Muscle of arm (tissue), 12 donors: Measurements from ENCODE around the gene CYB5D1. TPM values are rescaled to one million over a fixed set of nuclear protein-coding genes. Genes with fewer than 3 reads are reported as not detected.
A peak's percentile ranks its signal among the peaks of the same experiment; 100 is the strongest.

Experiments used
- DNase-seq: peaks from one replicate; pipeline ENCODE4 v3.0.0-alpha.2; 2013
- polyA plus RNA-seq, 12 donors: library from polyadenylated mRNA; unstranded; fragments of 120-200 nt; gene quantifications; one replicate each; pipeline ENCODE4 v1.2.1, GENCODE V29; 2013; ENCODE audit not compliant: insufficient read length in 12 of 12

Gene CYB5D1
- polyA plus RNA-seq, 12 donors = 6.7 to 14.1 (median 8.7) TPM; not detected in 1

GRCh38 chr17:7843536-7844291 is 14.1 kb upstream of the CYB5D1 start:
- peak; percentile 80 for DNase-seq

- peak; percentile 94 for DNase-seq
Measured at GRCh38 chr17:7844292-7845154, 13.3 kb upstream of the CYB5D1 start.

- DNase-seq = no peak
Measured at GRCh38 chr17:7845359-7846062, 12.3 kb upstream of the CYB5D1 start.

GRCh38 chr17:7846063-7846735 is 11.6 kb upstream of the CYB5D1 start:
- DNase-seq = no peak

GRCh38 chr17:7846765-7847661 is 10.8 kb upstream of the CYB5D1 start:
- no peak for DNase-seq

- DNase-seq = no peak
Measured at GRCh38 chr17:7848131-7848579, 9.6 kb upstream of the CYB5D1 start.

- DNase-seq = no peak
Measured at GRCh38 chr17:7848739-7849129, 9.1 kb upstream of the CYB5D1 start.

- DNase-seq = no peak
Measured at GRCh38 chr17:7849130-7849750, 8.6 kb upstream of the CYB5D1 start.

- no peak for DNase-seq
Measured at GRCh38 chr17:7849751-7850504, 7.9 kb upstream of the CYB5D1 start.

- no peak for DNase-seq
Measured at GRCh38 chr17:7850701-7851437, 6.9 kb upstream of the CYB5D1 start.

- DNase-seq = peak; percentile 92
Measured at GRCh38 chr17:7851438-7852261, 6.2 kb upstream of the CYB5D1 start.

GRCh38 chr17:7852262-7852670 is 5.5 kb upstream of the CYB5D1 start:
- no peak for DNase-seq

GRCh38 chr17:7852919-7853690 is 4.7 kb upstream of the CYB5D1 start:
- DNase-seq = no peak

- no peak for DNase-seq
Measured at GRCh38 chr17:7853691-7854038, 4.1 kb upstream of the CYB5D1 start.

GRCh38 chr17:7854078-7854777 is 3.6 kb upstream of the CYB5D1 start:
- DNase-seq = no peak
